HepG2 (cell line): ENCODE data around the gene PFKP. TPM values are rescaled to one million over a fixed set of nuclear protein-coding genes. Genes with fewer than 3 reads are reported as not detected.

Experiments used
- ATAC-seq: fragments of 200-7000 bp; cut with Tn5 transposase; 3 replicates; pipeline ENCODE4 v1.9.1; 2020; ENCODE audit warnings: mild to moderate bottlenecking, moderate library complexity
- BruUV-seq: library from RNA; stranded (reverse); fragments of 400-500 nt; replicated peaks from 2 replicates; lab custom pipeline; 2021; lab: Mats Ljungman, UMichigan
- CTCF ChIA-PET: fragments of 300-600 bp; formaldehyde crosslinking; extraction: SDS; loops from one replicate; lab custom pipeline; 2021; ENCODE audit warnings: low total read pairs, inconsistent platforms, low intra/inter-chr PET ratio; lab: Yijun Ruan, JAX
- POLR2A ChIA-PET: fragments of 350-600 bp; sonication (Branson Sonifier 250); formaldehyde crosslinking; loops from one replicate; lab custom pipeline; 2020; ENCODE audit warnings: antibody characterized with exemption, inconsistent platforms; lab: Yijun Ruan, JAX
- DNase-seq: peaks from one replicate; pipeline ENCODE4 v3.0.0-alpha.2; 2015; ENCODE audit warnings: low spot score
- FAIRE-seq: peaks from 3 replicates; lab custom pipeline; 2011; peaks lifted over from hg19 to GRCh38; lab: Jason Lieb, UNC
- H2AFZ ChIP-seq: one replicate; pipeline ENCODE4 v1.6.1; 2011; ENCODE audit warnings: low read length, inconsistent platforms
- H3K27ac ChIP-seq: fragments of 300-600 bp; 3 replicates; pipeline ENCODE4 v1.8.0; 2011; ENCODE audit warnings: mixed run types, mild to moderate bottlenecking, mixed read lengths, low read length, inconsistent platforms; ENCODE audit not compliant: insufficient read depth; ENCODE audit errors: extremely low read length
- H3K27me3 ChIP-seq, 2 experiments: fragments of 200-600 bp in 1 of 2; 2 replicates in 1 of 2; 3 replicates in 1 of 2; pipeline versions ENCODE4 v1.6.0 to v1.8.0; 2011; ENCODE audit warnings: low read length in 2 of 2, mild to moderate bottlenecking in 2 of 2, moderate library complexity in 2 of 2, inconsistent platforms in 1 of 2; ENCODE audit not compliant: insufficient read depth in 2 of 2, control insufficient read depth in 1 of 2
- H3K36me3 ChIP-seq, 2 experiments: fragments of 200-600 bp in 1 of 2; replicated peaks in 1 of 2; 2 replicates in 1 of 2; 3 replicates in 1 of 2; pipeline versions ENCODE4 v1.5.1 to v1.8.0; 2011; ENCODE audit warnings: low read length in 2 of 2, inconsistent platforms in 1 of 2; ENCODE audit not compliant: insufficient read depth in 2 of 2, control insufficient read depth in 1 of 2
- H3K4me1 ChIP-seq: 2 replicates; pipeline ENCODE4 v1.5.1; 2012; ENCODE audit warnings: low read length, inconsistent platforms; ENCODE audit not compliant: insufficient read depth
- H3K4me2 ChIP-seq: 2 replicates; pipeline ENCODE4 v1.6.0; 2011; ENCODE audit warnings: low read depth, low read length, inconsistent platforms
- H3K4me3 ChIP-seq, 3 experiments: fragments of 200-600 bp in 1 of 3; sonication (generic), shearing (Covaris generic) in 1 of 3; replicated peaks in 1 of 3; 2 replicates each; pipeline ENCODE4 v1.5.1; 2011 to 2016; ENCODE audit warnings: low read length in 3 of 3, inconsistent platforms in 2 of 3, low read depth in 2 of 3, mild to moderate bottlenecking in 2 of 3, control low read depth in 1 of 3, mixed read lengths in 1 of 3; ENCODE audit not compliant: insufficient read depth in 1 of 3
- H3K79me2 ChIP-seq: one replicate; pipeline ENCODE4 v1.6.1; 2011; ENCODE audit warnings: low read length, inconsistent platforms; ENCODE audit not compliant: insufficient read depth
- H3K9ac ChIP-seq: 2 replicates; pipeline ENCODE4 v1.6.0; 2011; ENCODE audit warnings: mild to moderate bottlenecking, low read depth, low read length, inconsistent platforms; ENCODE audit not compliant: insufficient read depth
- H3K9me3 ChIP-seq: 2 replicates; pipeline ENCODE4 v1.5.1; 2012; ENCODE audit warnings: mild to moderate bottlenecking, low read length
- H4K20me1 ChIP-seq: 2 replicates; pipeline ENCODE4 v1.6.0; 2011; ENCODE audit warnings: inconsistent platforms, mild to moderate bottlenecking, low read length, moderate library complexity; ENCODE audit not compliant: insufficient read depth
- ETV6 ChIP-seq: sonication (generic); formaldehyde crosslinking; conservative IDR thresholded peaks from 2 replicates; pipeline ENCODE4 v1.4.0; 2020; ENCODE audit warnings: missing genetic modification reagents
- ZNF225 ChIP-seq: sonication (generic); formaldehyde crosslinking; IDR thresholded peaks from 2 replicates; pipeline ENCODE4 v1.4.0; 2020; ENCODE audit warnings: mild to moderate bottlenecking, missing genetic modification reagents
- ZNF292 ChIP-seq: sonication (generic); formaldehyde crosslinking; IDR thresholded peaks from 2 replicates; pipeline ENCODE4 v1.8.1; 2022; ENCODE audit warnings: mild to moderate bottlenecking, low read depth, missing genetic modification reagents, borderline replicate concordance
- WGBS: methylation state at CpG from one replicate; pipeline ENCODE4 v1.1.6; 2017; ENCODE audit warnings: low lambda C conversion rate; 5-methylcytosine and 5-hydroxymethylcytosine counted together
- in situ Hi-C: cut with HindIII; loops from 2 replicates; pipeline ENCODE4 v1.10.0; 2017; ENCODE audit warnings: low pct_unique_long_range_greater_than_20kb; ENCODE audit not compliant: extremely low pct_ligation_motif_present
- intact Hi-C: fragments of 100-400 bp; cut with micrococcal nuclease; formaldehyde crosslinking; loops from one replicate; pipeline ENCODE4 v1.10.0; 2022; ENCODE audit not compliant: unreplicated experiment
- polyA plus RNA-seq, 8 experiments: library from polyadenylated mRNA; depleted of rRNA in 3 of 8; stranded (reverse) in 7 of 8; unstranded in 1 of 8; fragments of >200 nt; fragmentation: Illumina TruSeq in 4 of 8; extraction: Trizol in 4 of 8; gene quantifications; 2 replicates each; pipeline versions ENCODE4 v1.2.1 to v1.2.3, GENCODE V29; 2011 to 2016; ENCODE audit warnings: low read depth in 4 of 8, missing spikeins in 1 of 8, mixed read lengths in 1 of 8; ENCODE audit not compliant: insufficient read depth in 1 of 8
- total RNA-seq, 5 experiments: library from RNA; depleted of rRNA; stranded (reverse); fragments of >200 nt; fragmentation: Illumina TruSeq; extraction: Trizol; gene quantifications; 2 replicates each; pipeline ENCODE4 v1.2.3, GENCODE V29; 2016; ENCODE audit warnings: low read depth in 1 of 5
- TF ChIP-seq, protein P1 (sequence below): sonication (generic); formaldehyde crosslinking; IDR thresholded peaks from 2 replicates; pipeline ENCODE4 v1.4.0; 2020; ENCODE audit warnings: missing genetic modification reagents

The PFKP gene
- total and polyA plus RNA-seq, 2 of the 13 experiments (the other 11 are each of a cell fraction or from before 2014, with no cell fraction given) = 0.80 to 2.4 TPM

- intact Hi-C loops (no loop called here), in situ Hi-C loops (no loop called here)
- FAIRE-seq (no peak), ATAC-seq (0 out of 3 replicates have a peak, but pooled peaks have one; percentile 38), DNase-seq (no peak)
- no peak overlapping the region for H3K4me3 ChIP-seq
- CTCF ChIA-PET = no interaction called here
- no peaks in the 10 kb centered on the region for H3K9me3 ChIP-seq
- H3K4me1 ChIP-seq = no peaks in the 10 kb centered on the region
- peaks cover 12 to 54% of the 10 kb centered on the region in 2 experiments for H3K36me3 ChIP-seq
- no peak overlapping the region for H3K27ac ChIP-seq
- TF ChIP-seq, protein P1, sequence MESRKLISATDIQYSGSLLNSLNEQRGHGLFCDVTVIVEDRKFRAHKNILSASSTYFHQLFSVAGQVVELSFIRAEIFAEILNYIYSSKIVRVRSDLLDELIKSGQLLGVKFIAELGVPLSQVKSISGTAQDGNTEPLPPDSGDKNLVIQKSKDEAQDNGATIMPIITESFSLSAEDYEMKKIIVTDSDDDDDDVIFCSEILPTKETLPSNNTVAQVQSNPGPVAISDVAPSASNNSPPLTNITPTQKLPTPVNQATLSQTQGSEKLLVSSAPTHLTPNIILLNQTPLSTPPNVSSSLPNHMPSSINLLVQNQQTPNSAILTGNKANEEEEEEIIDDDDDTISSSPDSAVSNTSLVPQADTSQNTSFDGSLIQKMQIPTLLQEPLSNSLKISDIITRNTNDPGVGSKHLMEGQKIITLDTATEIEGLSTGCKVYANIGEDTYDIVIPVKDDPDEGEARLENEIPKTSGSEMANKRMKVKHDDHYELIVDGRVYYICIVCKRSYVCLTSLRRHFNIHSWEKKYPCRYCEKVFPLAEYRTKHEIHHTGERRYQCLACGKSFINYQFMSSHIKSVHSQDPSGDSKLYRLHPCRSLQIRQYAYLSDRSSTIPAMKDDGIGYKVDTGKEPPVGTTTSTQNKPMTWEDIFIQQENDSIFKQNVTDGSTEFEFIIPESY = peak; percentile 82
- TF ChIP-seq ETV6 (CRISPR knock-in tag) = no peak
- H3K9ac ChIP-seq = no peak overlapping the region
- H3K79me2 ChIP-seq = no peaks in the 10 kb centered on the region
- POLR2A ChIA-PET = no interaction called here
- no peak overlapping the region for H2AFZ ChIP-seq
- H3K27me3 ChIP-seq = no peaks in the 10 kb centered on the region
- no peak overlapping the region for H3K4me2 ChIP-seq
- H4K20me1 ChIP-seq = no peaks in the 10 kb centered on the region
- no TSS peak for BruUV-seq
- WGBS = 96% methylated on average over 9 of the region's 9 CpGs
Observed at GRCh38 chr10:3162533-3162932, 95.2 kb downstream of the PFKP start.

DNA sequence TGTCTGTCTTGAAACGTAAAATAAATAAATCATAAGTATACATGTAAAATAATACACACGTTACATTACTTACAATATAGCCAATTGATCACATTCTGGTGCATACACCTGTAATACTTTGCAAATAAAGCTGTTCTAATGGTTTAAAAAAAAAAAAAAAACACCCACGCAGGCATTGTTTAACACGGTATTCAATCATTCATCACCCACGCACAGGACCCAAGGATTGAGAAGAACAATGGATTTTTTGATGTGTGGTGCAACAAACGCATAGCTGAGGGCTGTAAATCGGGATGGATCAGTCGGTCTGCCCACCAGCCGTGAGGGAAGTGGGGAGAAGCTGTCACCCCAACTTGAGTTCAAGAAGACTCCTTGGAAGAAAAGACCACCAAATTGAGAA, 96.5 kb downstream of the PFKP start:
- no peak for ATAC-seq
- Histone ChIP-seq H2AFZ (no peak overlapping the region), H3K9me3 (no peaks in the 10 kb centered on the region), H3K4me3 (no peak overlapping the region), H3K79me2 (no peaks in the 10 kb centered on the region), H3K4me2 (no peak overlapping the region), H3K9ac (no peak overlapping the region), H4K20me1 (no peaks in the 10 kb centered on the region), H3K27me3 (no peaks in the 10 kb centered on the region), H3K36me3 (peaks cover 10 to 53% of the 10 kb centered on the region in 2 experiments), H3K4me1 (no peaks in the 10 kb centered on the region), H3K27ac (no peak overlapping the region)
- TF ChIP-seq ZNF292 (no peak), ZNF225 (no peak)
- BruUV-seq = no TSS peak
- 95% methylated on average over 9 of the region's 9 CpGs for WGBS
- in situ Hi-C loops = no loop called here
- DNase-seq = no peak
- ChIA-PET CTCF (no interaction called here), POLR2A (interaction anchor here (1.0 to 1.3 kb wide), 2 partner anchors 9 kb away, joined by 3 to 4 read pairs; partner anchors contain the start of gene PITRM1)
- intact Hi-C loops = no loop called here
- no peak for FAIRE-seq
